Anterior cingulate cortex (tissue), 58 donors: ENCODE data around the gene CEP112.
"Not testable (repeated sequence)": the region's sequence is repeated elsewhere in the genome, so short reads cannot be mapped to it uniquely, and the experiment has no call there.

ENCODE experiments used
- DNase-seq, 58 donors: peaks; one replicate each; lab custom pipeline; 2025; lab: John Stamatoyannopoulos, UW

CEP112 gene

DNA sequence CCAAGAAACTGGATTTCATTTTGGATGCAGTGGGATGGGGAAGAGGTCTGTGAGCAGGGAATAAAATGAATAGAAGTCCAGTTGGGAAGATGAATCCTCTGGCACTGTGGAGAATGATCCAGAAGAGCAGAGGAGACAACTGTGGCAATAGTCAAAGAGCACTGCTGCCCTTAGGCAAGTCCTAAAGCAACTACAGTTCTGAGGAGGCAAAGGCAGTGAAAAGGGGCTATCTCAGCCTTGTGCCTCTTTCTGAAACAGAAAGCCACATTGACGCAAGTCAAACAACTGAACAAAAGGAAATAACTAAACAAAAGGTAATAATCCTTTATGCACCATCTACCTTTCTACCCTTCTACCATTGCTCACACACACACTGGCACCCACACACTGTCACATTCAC, 392.5 kb downstream of the CEP112 start:
- no peak for DNase-seq

DNA sequence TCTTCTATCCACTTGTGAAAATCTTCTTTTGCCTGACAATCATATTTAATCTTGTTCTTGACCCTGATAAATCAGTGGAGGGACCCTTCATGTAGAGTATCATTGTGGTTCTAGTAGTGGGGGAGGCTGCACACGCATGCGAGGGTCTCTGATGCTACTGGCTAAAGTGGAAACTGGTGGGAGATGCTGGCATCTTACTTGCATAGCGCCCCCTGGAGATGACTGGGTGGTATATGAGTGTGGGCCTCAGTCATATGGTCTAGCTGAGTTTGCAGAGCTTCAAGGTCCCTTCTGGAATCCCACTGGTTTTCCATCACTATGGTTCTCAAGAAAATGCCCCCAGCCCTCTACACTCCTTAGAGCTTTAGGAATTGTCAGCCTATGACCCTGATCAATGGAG, 394.1 kb downstream of the CEP112 start:
- DNase-seq = no peak

DNA sequence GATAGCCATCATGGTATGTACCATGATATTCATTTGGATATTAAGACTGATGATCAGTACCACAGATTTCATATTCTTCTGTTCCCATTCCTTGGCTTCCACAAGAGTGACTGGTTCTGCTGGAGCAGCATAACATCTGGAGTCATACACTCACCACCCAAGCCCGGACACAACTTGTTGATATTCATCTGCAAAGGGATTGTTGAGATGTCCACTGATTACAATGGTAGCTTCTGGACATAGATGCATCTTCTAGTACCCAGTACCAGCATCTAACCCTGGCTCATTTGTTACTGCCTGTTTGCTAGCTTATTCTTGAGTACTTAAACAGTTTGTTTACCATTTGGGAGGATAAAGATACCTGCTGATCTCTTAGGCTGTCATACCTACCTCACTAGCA, 394.8 kb downstream of the CEP112 start:
- DNase-seq = no peak

DNA sequence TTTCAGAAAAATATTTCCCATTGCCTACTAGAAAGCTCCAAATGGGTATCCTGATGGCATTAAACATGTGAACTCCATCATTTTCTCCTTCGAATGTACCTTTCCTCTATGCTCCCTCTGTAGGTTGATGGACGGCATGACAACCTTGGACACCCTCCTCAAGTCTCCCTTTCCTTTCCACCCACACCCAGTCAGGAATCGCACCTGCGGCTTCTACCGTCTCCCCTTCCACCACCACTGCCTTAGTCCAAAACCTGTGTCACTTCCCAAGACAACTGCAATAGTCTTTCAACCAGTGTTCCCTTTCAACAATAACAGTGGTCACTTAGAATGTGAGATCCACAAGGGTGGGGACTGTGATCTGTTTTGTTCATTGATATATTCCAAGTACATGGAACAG, 397.4 kb downstream of the CEP112 start:
- DNase-seq = no peak

DNA sequence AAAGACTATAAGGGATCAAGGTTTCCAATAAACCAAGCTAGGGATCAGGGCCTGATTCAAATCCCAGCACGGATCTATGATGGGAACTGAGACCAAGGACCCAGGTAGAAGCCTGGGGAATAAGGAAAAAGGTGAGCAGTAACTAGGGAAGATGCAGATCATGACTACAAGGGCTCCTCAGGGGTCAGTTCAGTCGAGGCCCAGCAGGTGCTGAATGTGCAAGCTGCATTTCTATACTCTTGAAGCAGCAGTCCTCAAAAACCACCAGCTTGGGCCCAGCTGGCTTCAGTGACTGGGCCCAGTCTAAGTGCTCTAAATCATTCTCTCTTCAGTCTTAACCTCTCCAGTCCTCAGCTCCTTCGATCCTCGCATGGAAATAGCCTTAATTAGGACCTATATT, 401.7 kb downstream of the CEP112 start:
- DNase-seq = no peak

DNA sequence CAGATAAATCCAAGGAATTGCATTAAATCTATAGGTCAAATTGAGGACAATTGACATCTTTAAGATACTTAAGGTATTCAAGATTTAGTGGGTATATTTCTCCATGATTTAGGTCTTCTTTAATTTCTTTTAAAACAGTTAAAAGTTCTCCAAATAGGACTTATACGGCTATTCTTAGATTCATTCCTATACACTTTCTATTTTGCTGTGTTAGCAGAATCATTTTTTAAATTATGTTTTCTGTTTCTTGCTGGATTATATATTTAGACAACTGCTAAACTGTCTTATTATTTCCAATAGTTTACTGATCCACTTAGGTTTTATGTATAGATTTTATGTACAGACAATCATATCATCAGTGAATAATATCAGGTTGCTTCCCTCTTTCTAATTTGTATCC, 404.4 kb downstream of the CEP112 start:
- DNase-seq = no peak

DNA sequence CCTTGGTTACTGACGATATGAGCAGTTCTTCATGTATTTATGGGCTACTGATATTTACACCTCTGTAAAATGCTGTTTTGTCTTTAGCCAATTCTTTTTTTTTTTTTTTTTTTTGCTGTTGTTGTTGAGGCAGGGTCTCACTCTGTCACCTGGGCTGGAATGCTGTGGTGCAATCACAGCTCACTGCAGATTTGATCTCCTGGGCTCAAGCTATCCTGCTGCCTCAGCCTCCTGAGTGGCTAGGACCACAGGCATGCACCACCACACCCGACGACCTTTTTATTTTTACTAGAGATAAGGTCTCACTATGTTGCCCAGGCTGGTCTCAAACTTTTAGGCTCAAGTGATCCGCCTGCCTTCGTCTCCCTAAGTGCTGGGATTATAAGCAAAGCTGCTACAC, 405.5 kb downstream of the CEP112 start:
- no peak for DNase-seq

DNA sequence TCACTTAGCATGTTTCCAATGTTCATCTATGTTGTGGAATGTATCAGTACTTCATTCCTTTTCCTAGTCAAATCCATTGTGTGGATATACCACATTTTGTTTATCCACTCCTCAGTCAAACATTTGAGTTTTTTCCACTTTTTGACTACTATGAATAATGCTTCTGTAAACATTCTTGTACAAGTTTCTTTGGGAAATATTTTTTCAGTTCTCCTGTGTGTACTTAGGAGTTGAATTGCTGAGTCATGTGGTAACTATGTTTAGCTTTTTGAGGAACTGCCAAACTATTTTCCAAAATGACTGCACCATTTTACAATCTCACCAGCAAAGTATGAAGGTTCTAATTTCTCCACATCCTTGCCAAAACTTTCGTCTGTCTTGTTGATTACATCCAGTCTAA, 406.8 kb downstream of the CEP112 start:
- DNase-seq = no peak

DNA sequence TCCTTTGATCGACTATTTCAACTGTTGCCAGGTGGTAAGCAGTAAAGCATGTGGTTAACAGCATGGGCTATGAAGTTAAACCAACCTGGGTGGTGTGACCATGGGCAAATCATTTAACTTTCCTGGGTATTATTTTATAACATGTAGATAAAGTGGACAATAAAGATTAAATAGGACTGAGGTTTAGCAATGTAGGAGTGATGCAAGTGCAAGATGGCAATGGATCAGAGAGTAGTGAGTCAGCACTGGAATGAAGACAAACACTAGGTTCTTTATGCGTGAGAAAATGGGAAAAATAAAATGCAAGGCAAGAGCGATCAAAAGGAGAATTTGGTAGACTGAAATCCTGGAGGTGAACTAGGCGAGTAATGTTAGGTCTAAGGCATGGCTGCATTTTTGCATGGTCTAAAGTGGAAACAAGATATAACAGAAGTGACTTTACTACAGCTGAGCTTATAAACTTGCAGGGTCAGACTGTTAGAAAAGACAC, 408.0 kb downstream of the CEP112 start:
- DNase-seq = no peak

DNA sequence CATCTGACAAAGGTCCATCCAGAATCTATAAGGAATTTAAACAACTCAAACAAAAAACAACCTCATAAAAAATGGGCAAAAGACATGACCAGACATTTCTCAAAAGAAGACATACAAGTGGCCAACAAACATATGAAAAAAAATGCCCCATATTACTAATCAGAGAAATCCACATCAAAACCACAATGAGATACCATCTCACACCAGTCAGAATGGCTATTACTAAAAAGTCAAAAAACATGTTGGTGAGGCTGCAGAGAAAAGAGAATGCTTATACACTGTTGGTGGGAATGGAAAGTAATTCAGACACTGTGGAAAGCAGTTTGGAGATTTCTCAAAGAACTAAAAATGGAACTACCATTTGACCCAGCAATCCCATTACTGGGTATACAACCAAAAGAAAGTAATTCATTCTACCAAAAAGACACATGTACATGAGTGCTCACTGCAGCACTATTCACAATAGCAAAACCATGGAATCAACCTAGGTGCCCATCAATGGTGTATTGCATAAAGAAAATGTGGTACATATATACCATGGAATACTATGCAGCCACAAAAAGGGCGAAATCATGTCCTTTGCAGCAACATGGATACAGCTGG, 409.7 kb downstream of the CEP112 start:
- DNase-seq = not testable (repeated sequence)

DNA sequence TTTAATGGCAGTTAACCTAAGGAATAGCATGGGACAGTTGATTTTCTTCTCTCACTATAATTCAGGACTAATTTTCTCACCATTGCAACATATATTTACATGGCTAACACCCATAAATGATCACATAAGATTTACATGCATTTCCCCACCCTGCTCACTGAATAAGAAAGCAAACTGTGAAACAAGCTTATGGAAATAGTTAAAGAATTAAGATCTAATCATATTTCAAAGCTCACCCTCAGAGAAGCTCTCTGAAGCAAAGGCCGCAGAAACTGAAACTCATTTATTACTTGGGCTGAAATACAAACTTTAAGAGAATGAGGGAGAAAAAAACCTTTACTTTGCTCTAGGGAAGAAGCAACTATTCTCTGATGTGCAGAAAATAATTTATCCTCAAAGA, 411.8 kb downstream of the CEP112 start:
- DNase-seq = no peak

DNA sequence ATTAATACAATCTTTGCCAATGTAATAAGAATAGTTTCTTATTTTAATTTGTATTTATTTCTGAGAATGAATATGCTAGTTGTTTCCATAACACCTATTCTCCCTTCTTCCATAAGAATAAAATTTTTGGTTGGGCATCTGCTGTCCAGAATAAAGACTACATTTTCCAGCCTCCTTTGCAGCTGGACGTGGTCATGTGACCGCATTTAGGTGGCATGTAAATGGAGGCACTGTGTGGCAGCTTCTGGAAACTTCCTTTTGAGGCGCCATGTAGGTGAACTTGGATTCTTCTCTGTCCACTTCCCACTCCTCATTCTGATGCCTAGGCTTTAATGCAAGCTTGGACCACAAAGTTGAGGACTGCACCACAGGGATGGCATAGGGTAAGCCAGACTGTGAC, 415.0 kb downstream of the CEP112 start:
- DNase-seq = no peak

DNA sequence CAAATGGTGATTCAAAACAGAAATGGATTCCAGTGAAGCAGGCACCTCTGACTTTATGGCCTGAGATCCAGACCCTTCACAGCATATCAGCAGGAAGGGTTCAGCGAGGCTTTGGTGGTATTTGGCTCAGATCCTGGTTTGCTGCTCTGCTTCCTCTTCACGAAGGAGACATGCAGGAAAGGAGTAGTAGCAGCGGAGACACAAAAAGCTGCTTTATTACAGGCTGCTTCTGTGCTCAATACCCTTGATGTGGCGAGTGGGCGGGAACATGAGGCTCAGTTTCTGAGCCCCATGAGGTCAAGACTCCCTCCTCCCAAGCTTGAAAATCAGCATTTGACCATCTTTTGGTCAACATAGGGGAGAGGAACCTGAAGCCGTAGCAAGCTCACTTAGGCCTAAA, 417.1 kb downstream of the CEP112 start:
- DNase-seq = no peak

DNA sequence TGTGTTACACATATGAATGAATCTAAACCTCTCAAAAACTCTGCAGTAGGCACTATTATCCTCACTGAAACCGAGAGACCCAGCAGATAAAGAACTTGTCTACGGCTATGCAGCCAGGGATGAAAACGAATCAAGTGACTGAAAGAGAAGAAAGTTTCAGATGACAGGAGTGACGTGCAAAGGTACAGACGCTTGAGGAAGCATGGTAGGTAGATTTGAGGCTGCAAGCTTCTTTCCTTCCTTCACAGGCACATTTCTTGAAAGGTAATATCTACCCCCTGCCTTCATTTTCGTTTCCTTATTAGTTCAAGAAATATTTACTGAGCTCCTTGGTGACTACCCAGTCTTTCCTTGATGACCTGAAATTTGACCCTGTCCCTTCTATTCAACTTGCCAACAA, 418.9 kb downstream of the CEP112 start:
- DNase-seq = no peak

DNA sequence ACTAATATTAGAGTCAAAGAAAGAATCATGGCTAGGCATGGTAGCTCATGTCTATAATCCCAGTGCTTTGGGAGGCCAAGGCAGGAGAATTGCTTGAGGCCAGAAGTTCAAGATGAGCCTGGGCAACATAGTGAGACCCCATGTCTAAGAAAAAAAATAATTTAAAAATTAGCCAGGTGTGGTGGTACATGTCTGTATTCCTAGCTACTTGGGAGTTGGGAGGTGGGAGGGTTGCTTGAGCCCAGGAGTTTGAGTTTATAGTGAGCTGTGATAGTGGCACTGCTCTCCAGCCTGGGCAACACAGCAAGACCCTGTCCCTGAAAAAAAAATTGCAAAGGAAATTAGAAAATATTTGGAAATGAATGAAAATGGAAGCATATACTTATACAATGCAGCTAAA, 420.2 kb downstream of the CEP112 start:
- DNase-seq = no peak

DNA sequence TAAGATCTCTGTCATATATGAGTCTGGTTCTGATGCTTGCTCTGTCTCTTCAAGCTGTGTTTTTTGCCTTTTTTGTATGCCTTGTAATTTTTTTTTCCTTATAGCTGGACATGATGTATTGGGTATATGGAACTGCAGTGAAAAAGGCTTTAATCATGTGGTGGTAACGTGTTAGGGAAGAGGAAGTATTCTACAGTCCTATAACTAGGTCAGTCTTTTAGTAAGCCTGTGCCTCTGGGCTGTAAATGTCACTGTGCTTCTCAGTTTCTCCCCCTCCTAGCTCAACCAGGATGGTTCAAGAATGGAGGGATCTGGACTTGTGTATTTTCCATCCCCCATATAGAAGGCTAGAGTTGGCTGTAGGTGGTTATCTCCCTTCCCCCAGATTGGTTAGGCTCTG, 428.1 kb downstream of the CEP112 start:
- no peak for DNase-seq

DNA sequence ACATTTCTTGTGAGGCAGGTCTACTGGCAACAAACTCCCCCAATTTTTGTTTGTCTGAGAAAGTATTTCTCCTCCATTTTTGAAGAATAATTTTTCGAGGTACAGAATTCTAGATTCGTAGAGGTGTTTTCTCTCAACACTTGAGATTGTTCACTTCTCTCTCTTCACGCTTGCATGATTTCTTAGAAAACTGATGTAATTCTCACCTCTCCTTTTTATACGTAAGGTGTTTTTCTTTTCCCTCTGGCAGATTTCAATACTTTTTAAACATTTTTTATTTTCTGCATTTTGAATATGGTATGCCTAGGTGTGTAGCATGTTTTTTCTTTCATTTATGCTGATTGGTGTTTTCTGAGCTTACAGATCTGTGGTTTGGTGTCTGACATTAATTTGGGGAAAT, 429.0 kb downstream of the CEP112 start:
- no peak for DNase-seq

DNA sequence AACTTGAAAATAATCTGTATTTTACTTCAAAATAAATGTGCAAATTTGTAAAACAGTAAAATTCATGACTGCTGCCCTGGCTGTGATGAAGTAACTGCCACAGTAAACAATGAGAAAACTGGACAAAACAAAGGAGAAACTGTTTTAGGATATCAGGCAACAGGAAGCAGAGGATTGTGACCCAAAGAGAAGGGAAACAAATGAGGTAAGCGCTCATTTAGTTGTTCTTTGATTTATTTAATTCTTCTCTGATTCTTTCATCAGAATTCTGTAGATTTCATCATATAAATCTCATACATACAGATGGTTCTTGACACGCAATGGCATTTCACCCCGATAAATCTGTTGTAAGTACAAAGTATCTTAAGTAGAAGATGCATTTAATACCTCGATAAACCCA, 432.4 kb downstream of the CEP112 start:
- DNase-seq = no peak

DNA sequence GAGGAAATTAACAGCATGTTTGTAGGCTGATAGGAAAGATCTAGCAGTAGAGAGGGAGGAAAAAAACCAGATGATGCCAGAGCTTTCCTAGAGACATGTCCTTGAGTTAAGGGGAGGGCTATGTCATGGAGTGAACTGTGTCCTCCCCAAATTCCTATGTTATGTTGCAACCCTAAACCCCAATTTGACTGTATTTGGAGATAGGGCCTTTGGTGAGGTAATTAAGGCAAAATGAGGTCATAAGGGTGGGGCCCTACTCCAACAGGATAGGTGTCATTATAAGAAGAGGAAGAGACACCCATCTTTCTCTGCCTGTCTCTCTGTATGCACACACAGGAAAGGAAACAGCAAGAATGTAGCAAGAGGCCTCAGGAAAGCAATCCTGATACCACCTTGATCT, 435.2 kb downstream of the CEP112 start:
- no peak for DNase-seq

DNA sequence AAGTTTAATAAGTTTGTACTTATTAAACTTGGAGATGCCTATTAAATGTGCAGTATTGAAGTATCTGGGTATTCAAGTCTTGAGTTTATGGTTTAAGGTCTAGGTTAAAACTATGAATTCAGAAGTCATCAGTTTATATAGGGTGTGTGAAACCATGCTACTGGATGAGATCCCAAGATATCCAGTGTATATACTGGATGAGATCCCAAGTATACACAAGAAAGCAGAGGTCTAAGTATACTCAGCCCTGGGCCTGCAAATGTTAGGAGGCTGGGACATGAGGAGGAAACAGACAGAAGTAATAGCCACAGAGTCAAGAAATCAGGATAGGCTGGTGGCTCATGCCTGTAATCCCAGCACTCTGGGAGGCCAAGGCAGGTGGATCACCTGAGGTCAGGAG, 436.1 kb downstream of the CEP112 start:
- DNase-seq = no peak

DNA sequence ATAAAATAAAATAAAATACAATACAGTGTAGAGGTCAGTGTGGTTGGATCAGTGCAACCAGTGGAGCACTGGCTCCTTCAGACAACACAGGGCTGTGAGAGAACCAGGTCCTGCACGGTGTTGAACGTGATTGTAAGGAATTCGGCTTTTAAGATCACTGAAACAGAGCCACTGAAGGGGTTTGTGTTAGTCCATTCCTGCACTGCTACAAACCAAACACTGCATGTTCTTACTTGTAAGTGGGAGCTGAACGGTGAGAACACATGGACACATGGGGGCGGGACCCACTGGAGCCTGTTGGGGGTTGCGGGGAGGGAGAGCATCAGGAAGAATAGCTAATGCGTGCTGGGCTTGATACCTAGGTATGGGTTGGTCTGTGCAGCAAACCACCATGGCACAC, 437.3 kb downstream of the CEP112 start:
- DNase-seq = no peak

DNA sequence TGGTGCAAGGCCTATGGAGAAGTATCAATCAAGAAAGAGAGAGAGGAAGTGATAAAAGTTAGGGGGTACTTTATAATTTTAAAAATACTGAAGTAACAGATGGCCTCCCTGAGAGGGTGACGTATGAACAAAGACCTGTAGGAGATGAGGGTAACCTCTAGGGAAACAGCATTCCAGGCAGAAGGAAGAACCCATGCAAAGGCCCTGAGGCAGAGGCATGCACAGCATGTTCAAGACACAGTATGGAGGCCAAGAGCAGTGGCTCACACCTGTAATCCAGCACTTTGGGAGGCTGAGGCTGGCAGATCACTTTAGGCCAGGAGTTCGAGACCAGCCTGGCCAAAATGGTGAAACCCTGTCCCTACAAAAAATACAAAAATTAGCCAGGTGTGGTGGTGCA, 437.9 kb downstream of the CEP112 start:
- DNase-seq = no peak

DNA sequence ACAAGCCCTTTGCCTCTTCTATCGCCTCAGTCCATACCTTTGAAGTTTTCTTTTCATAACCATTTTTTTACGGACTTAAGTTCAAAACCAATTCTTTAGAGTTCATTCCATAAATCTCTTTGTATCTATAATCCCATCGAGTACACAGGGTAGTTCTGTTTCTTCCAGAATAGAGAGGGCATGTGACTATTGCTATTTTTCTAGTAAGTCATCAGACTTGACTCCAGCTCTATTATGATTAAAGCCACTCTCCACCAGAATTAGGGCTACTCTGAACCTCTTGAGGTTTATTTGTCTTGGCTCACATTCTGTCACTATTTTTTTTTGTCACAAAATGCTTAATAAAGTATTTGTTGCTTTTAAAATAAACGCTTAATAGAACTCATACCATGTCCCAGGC, 438.6 kb downstream of the CEP112 start:
- DNase-seq = no peak
